WI38 (cell line): ENCODE results near the gene EEF1AKMT4.

Experiments used
- H3K4me3 ChIP-seq: 2 replicates; pipeline ENCODE4 v1.5.1; 2011; ENCODE audit warnings: low read depth, mild to moderate bottlenecking, control low read depth, low read length
- CTCF ChIP-seq: IDR thresholded peaks from 2 replicates; pipeline ENCODE4 v1.5.1; 2012; ENCODE audit warnings: low read depth, mild to moderate bottlenecking, control low read depth, low read length

EEF1AKMT4 gene

GRCh38 chr3:184306341-184306972 lies 57.0 kb downstream of the EEF1AKMT4 start:
- no peak overlapping the region for H3K4me3 ChIP-seq
- TF ChIP-seq CTCF, result no peak

GRCh38 chr3:184307915-184308314 lies 58.4 kb downstream of the EEF1AKMT4 start:
- H3K4me3 ChIP-seq, result no peak overlapping the region
- no peak for TF ChIP-seq CTCF
